ENCODE measurements around the gene ECI1.

GRCh38 chr16:2228161-2228824, 23.1 kb downstream of the ECI1 start:
- TF ChIP-seq EZH2 (IDR thresholded peaks at IDR 0.05; ENCODE audit: borderline replicate concordance, low read length) = no peak
- TF ChIP-seq, protein P1, sequence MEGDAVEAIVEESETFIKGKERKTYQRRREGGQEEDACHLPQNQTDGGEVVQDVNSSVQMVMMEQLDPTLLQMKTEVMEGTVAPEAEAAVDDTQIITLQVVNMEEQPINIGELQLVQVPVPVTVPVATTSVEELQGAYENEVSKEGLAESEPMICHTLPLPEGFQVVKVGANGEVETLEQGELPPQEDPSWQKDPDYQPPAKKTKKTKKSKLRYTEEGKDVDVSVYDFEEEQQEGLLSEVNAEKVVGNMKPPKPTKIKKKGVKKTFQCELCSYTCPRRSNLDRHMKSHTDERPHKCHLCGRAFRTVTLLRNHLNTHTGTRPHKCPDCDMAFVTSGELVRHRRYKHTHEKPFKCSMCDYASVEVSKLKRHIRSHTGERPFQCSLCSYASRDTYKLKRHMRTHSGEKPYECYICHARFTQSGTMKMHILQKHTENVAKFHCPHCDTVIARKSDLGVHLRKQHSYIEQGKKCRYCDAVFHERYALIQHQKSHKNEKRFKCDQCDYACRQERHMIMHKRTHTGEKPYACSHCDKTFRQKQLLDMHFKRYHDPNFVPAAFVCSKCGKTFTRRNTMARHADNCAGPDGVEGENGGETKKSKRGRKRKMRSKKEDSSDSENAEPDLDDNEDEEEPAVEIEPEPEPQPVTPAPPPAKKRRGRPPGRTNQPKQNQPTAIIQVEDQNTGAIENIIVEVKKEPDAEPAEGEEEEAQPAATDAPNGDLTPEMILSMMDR (IDR thresholded peaks at IDR 0.05; ENCODE audit: low read length) = no peak
